HEK293 (cell line): ENCODE results near the gene TPST1.
A peak's percentile ranks its signal among the peaks of the same experiment; 100 is the strongest.

Source experiments
- CTCF ChIA-PET: fragments of 350-600 bp; formaldehyde crosslinking; extraction: SDS; loops from one replicate; lab custom pipeline; 2021; ENCODE audit warnings: antibody characterized with exemption; lab: Yijun Ruan, JAX
- POLR2A ChIA-PET: fragments of 300-600 bp; formaldehyde crosslinking; extraction: SDS; loops from one replicate; lab custom pipeline; 2020; ENCODE audit warnings: antibody characterized with exemption, inconsistent platforms; lab: Yijun Ruan, JAX
- H3K27ac ChIP-seq: fragments of 200-500 bp; sonication (Bioruptor generic); 2 replicates; pipeline ENCODE4 v1.5.1; 2014; ENCODE audit warnings: low read depth, low read length, control low read depth, inconsistent platforms; ENCODE audit errors: extremely low read depth
- H3K36me3 ChIP-seq, 2 experiments: fragments of 200-500 bp in 1 of 2; sonication (Bioruptor generic) in 1 of 2; 1 replicate in 1 of 2; 2 replicates in 1 of 2; pipeline ENCODE4 v1.5.1; 2014 to 2017; ENCODE audit warnings: inconsistent platforms in 2 of 2, low read length in 2 of 2; ENCODE audit not compliant: control insufficient read depth in 2 of 2, insufficient read depth in 1 of 2
- H3K4me1 ChIP-seq: fragments of 200-500 bp; sonication (Bioruptor generic); 2 replicates; pipeline ENCODE4 v1.5.1; 2014; ENCODE audit warnings: mild to moderate bottlenecking, low read length, inconsistent platforms; ENCODE audit not compliant: control insufficient read depth, insufficient read depth
- H3K4me3 ChIP-seq: 2 replicates; pipeline ENCODE4 v1.5.1; 2011; ENCODE audit warnings: low read depth, mild to moderate bottlenecking, control low read depth, low read length, moderate library complexity
- H3K9me3 ChIP-seq: fragments of 200-500 bp; sonication (Bioruptor generic); 2 replicates; pipeline ENCODE4 v1.5.1; 2014; ENCODE audit warnings: low read depth, low read length, inconsistent platforms; ENCODE audit not compliant: control insufficient read depth, insufficient read depth
- GLIS1 ChIP-seq: fragments of 450-650 bp; formaldehyde crosslinking; IDR thresholded peaks from 2 replicates; pipeline ENCODE4 v1.5.1; 2016; ENCODE audit warnings: missing biosample characterization, missing genetic modification characterization
- INSM2 ChIP-seq: fragments of 450-650 bp; formaldehyde crosslinking; IDR thresholded peaks from 2 replicates; pipeline ENCODE4 v1.5.1; 2016; ENCODE audit warnings: missing biosample characterization, missing genetic modification characterization
- KLF9 ChIP-seq: fragments of 450-650 bp; formaldehyde crosslinking; IDR thresholded peaks from 2 replicates; pipeline ENCODE4 v1.5.1; 2016; ENCODE audit warnings: missing biosample characterization, missing genetic modification characterization, low read depth
- PRDM6 ChIP-seq: fragments of 450-650 bp; formaldehyde crosslinking; IDR thresholded peaks from 2 replicates; pipeline ENCODE4 v1.5.1; 2017; ENCODE audit warnings: missing biosample characterization, missing genetic modification characterization
- SCRT2 ChIP-seq: fragments of 450-650 bp; formaldehyde crosslinking; IDR thresholded peaks from 2 replicates; pipeline ENCODE4 v1.5.1; 2016; ENCODE audit warnings: missing biosample characterization, missing genetic modification characterization
- ZBTB48 ChIP-seq: fragments of 450-650 bp; formaldehyde crosslinking; IDR thresholded peaks from 2 replicates; pipeline ENCODE4 v1.5.1; 2016; ENCODE audit warnings: missing biosample characterization, missing genetic modification characterization
- ZBTB6 ChIP-seq: fragments of 450-650 bp; formaldehyde crosslinking; IDR thresholded peaks from 2 replicates; pipeline ENCODE4 v1.5.1; 2017; ENCODE audit warnings: missing biosample characterization, missing genetic modification characterization
- ZFHX2 ChIP-seq: fragments of 450-650 bp; formaldehyde crosslinking; conservative IDR thresholded peaks from 2 replicates; pipeline ENCODE4 v1.5.1; 2016; ENCODE audit warnings: missing biosample characterization, missing genetic modification characterization
- ZIC2 ChIP-seq: fragments of 450-650 bp; formaldehyde crosslinking; IDR thresholded peaks from 2 replicates; pipeline ENCODE4 v1.5.1; 2016; ENCODE audit warnings: missing biosample characterization, missing genetic modification characterization
- ZNF341 ChIP-seq: fragments of 450-650 bp; formaldehyde crosslinking; IDR thresholded peaks from 2 replicates; pipeline ENCODE4; 2016; ENCODE audit warnings: low read depth, missing biosample characterization, missing genetic modification characterization
- ZNF530 ChIP-seq: fragments of 450-650 bp; formaldehyde crosslinking; IDR thresholded peaks from 2 replicates; pipeline ENCODE4 v1.5.1; 2016; ENCODE audit warnings: low read depth, missing biosample characterization, missing genetic modification characterization
- ZNF548 ChIP-seq: fragments of 450-650 bp; formaldehyde crosslinking; IDR thresholded peaks from 2 replicates; pipeline ENCODE4 v1.5.1; 2016; ENCODE audit warnings: missing biosample characterization, missing genetic modification characterization
- ZNF610 ChIP-seq: fragments of 450-650 bp; formaldehyde crosslinking; IDR thresholded peaks from 2 replicates; pipeline ENCODE4 v1.5.1; 2016; ENCODE audit warnings: missing biosample characterization, missing genetic modification characterization, borderline replicate concordance

Gene TPST1

GRCh38 chr7:66239467-66239856, 34.3 kb downstream of the TPST1 start:
- Histone ChIP-seq H3K27ac (no peak overlapping the region), H3K36me3 (no peaks in the 10 kb centered on the region), H3K9me3 (no peaks in the 10 kb centered on the region), H3K4me3 (no peak overlapping the region), H3K4me1 (peaks cover 10% of the 10 kb centered on the region)
- CTCF ChIA-PET, result interaction anchor here (0.6 kb wide), 1 partner anchor 9 kb away, joined by 3 read pairs; no protein-coding TSS in a partner anchor
- POLR2A ChIA-PET, result no interaction called here
- TF ChIP-seq ZNF341 (tag by site-specific recombination), result no peak
- no peak for TF ChIP-seq PRDM6
- no peak for TF ChIP-seq ZNF530 (tag by site-specific recombination)
- no peak for TF ChIP-seq ZNF610 (tag by site-specific recombination)
- no peak for TF ChIP-seq ZFHX2 (tag by site-specific recombination)
- TF ChIP-seq ZIC2, result no peak

GRCh38 chr7:66245008-66245407, 39.9 kb downstream of the TPST1 start:
- Histone ChIP-seq H3K27ac (no peak overlapping the region), H3K4me3 (no peak overlapping the region), H3K9me3 (no peaks in the 10 kb centered on the region), H3K4me1 (peaks cover 10% of the 10 kb centered on the region), H3K36me3 (no peaks in the 10 kb centered on the region)
- CTCF ChIA-PET, result interaction anchor here (0.7 kb wide), 1 partner anchor 111 kb away, joined by 3 read pairs; no protein-coding TSS in a partner anchor
- peak; percentile 26; the same call in 1 of the 2 replicates for TF ChIP-seq GLIS1 (tag by site-specific recombination)
- TF ChIP-seq KLF9 (tag by site-specific recombination), result no peak
- POLR2A ChIA-PET, result no interaction called here

GRCh38 chr7:66246554-66247171, 41.5 kb downstream of the TPST1 start:
- H3K4me1 ChIP-seq, result peaks cover 10% of the 10 kb centered on the region
- TF ChIP-seq ZBTB6 (tag by site-specific recombination) (peak; percentile 68; the same call in 1 of the 2 replicates), INSM2 (tag by site-specific recombination) (no peak)
- TF ChIP-seq, all 188 proteins: peak for 1
- Histone ChIP-seq H3K4me3 (no peak overlapping the region), H3K9me3 (no peaks in the 10 kb centered on the region), H3K27ac (no peak overlapping the region), H3K36me3 (no peaks in the 10 kb centered on the region)
- ChIA-PET CTCF (interaction anchor here (0.7 kb wide), 1 partner anchor 34 kb away, joined by 4 read pairs; no protein-coding TSS in a partner anchor), POLR2A (interaction anchor here (0.8 kb wide), 1 partner anchor 42 kb away, joined by 4 read pairs; the partner anchor contains the start of gene TPST1)

GRCh38 chr7:66247380-66248078, 42.4 kb downstream of the TPST1 start:
- H3K9me3 ChIP-seq, result no peaks in the 10 kb centered on the region
- POLR2A ChIA-PET, result interaction anchor here (0.7 kb wide), 2 partner anchors 10 to 132 kb away, joined by 3 to 5 read pairs; no protein-coding TSS in a partner anchor
- no peak overlapping the region for H3K4me3 ChIP-seq
- H3K4me1 ChIP-seq, result peaks cover 10% of the 10 kb centered on the region
- TF ChIP-seq ZNF548 (tag by site-specific recombination) (no peak), SCRT2 (tag by site-specific recombination) (peak; percentile 18; the same call in 1 of the 2 replicates), ZBTB48 (tag by site-specific recombination) (peak; percentile 26; the same call in 1 of the 2 replicates)
- H3K36me3 ChIP-seq, result no peaks in the 10 kb centered on the region
- no peak overlapping the region for H3K27ac ChIP-seq
- CTCF ChIA-PET, result interaction anchor here (0.8 kb wide), 1 partner anchor 68 kb away, joined by 3 read pairs; no protein-coding TSS in a partner anchor
